ENCODE data around the gene TESK2.

Gene TESK2

DNA sequence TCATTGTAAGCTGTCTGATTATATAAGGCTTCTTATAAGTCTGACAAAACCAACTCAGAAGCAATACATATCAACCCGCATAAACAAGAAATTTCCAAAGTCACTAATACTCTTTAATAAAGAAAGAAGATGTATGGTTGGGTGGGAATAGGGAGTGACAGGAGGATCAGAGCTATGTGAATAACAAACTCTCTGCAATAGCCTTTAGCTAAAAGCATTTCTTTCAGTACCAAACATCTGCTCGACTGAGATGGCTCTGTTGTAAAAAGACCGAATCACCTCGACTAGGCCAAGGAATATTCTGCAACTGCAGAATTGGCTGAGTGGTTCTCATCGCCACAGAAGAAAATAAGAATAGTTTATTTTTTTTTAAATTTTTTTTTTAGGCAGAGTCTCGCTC, 111.4 kb downstream of the TESK2 start:
- Histone ChIP-seq H4K20me1 (ENCODE audit: insufficient read depth, low read length) (no peaks in the 10 kb centered on the region), H3K27ac (ENCODE audit: low read length) (no peak overlapping the region), H2AFZ (ENCODE audit: low read depth, low read length) (no peak overlapping the region), H3K4me3 (ENCODE audit: low read depth in 1 of 2, low read length in 2 of 2) (no peak overlapping the region), H3K9me3 (ENCODE audit: insufficient read depth, low read length, severe bottlenecking) (no peaks in the 10 kb centered on the region), H3K79me2 (ENCODE audit: insufficient read depth, low read length) (no peaks in the 10 kb centered on the region), H3K4me1 (ENCODE audit: insufficient read depth, low read length) (no peaks in the 10 kb centered on the region), H3K9ac (ENCODE audit: low read depth, low read length) (no peak overlapping the region), H3K4me2 (ENCODE audit: insufficient read depth, low read length) (no peak overlapping the region), H3K27me3 (ENCODE audit: insufficient read depth, low read length, poor library complexity) (no peaks in the 10 kb centered on the region), H3K36me3 (ENCODE audit: insufficient read depth, low read length) (no peaks in the 10 kb centered on the region)
- DNase-seq (no peak), ATAC-seq (ENCODE audit: insufficient read depth, low read depth) (no peak)
- no peak for TF ChIP-seq EZH2 (IDR thresholded peaks at IDR 0.05; ENCODE audit: borderline replicate concordance, low read depth, low read length, severe bottlenecking)
- TF ChIP-seq, protein P1, sequence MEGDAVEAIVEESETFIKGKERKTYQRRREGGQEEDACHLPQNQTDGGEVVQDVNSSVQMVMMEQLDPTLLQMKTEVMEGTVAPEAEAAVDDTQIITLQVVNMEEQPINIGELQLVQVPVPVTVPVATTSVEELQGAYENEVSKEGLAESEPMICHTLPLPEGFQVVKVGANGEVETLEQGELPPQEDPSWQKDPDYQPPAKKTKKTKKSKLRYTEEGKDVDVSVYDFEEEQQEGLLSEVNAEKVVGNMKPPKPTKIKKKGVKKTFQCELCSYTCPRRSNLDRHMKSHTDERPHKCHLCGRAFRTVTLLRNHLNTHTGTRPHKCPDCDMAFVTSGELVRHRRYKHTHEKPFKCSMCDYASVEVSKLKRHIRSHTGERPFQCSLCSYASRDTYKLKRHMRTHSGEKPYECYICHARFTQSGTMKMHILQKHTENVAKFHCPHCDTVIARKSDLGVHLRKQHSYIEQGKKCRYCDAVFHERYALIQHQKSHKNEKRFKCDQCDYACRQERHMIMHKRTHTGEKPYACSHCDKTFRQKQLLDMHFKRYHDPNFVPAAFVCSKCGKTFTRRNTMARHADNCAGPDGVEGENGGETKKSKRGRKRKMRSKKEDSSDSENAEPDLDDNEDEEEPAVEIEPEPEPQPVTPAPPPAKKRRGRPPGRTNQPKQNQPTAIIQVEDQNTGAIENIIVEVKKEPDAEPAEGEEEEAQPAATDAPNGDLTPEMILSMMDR (IDR thresholded peaks at IDR 0.05; ENCODE audit: borderline replicate concordance, extremely low read depth, low read length, poor library complexity, severe bottlenecking): no peak

DNA sequence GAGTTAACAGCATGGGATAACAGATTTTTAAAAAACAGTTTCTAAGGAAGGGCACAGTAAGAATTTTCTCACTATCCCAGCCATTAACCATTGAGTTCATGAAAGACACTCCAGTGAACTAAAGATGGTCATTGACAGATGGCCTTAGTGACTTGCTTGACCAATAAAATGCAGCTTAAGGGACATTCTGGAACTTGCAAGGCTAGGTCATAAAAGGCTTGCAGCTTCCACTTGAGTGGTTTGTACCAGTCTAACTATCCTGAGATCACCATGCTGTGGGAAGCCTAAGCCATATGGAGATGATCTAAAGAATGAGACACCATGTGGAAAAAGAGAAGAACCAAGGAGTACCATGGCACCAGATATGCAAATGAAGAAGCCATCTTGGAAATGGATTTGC, 112.8 kb downstream of the TESK2 start:
- H2AFZ ChIP-seq (ENCODE audit: low read depth, low read length): no peak overlapping the region
- H3K36me3 ChIP-seq (ENCODE audit: insufficient read depth, low read length): no peaks in the 10 kb centered on the region
- H3K79me2 ChIP-seq (ENCODE audit: insufficient read depth, low read length): no peaks in the 10 kb centered on the region
- no peaks in the 10 kb centered on the region for H4K20me1 ChIP-seq (ENCODE audit: insufficient read depth, low read length)
- H3K9me3 ChIP-seq (ENCODE audit: insufficient read depth, low read length, severe bottlenecking): no peaks in the 10 kb centered on the region
- no peaks in the 10 kb centered on the region for H3K4me1 ChIP-seq (ENCODE audit: insufficient read depth, low read length)
- TF ChIP-seq EZH2 (IDR thresholded peaks at IDR 0.05; ENCODE audit: borderline replicate concordance, low read depth, low read length, severe bottlenecking): no peak
- TF ChIP-seq, protein P1 (IDR thresholded peaks at IDR 0.05; ENCODE audit: borderline replicate concordance, extremely low read depth, low read length, poor library complexity, severe bottlenecking): no peak
- ATAC-seq (ENCODE audit: insufficient read depth, low read depth): no peak
- H3K4me3 ChIP-seq (ENCODE audit: low read depth in 1 of 2, low read length in 2 of 2): no peak overlapping the region
- no peak overlapping the region for H3K27ac ChIP-seq (ENCODE audit: low read length)
- DNase-seq: no peak
- H3K9ac ChIP-seq (ENCODE audit: low read depth, low read length): no peak overlapping the region
- no peak overlapping the region for H3K4me2 ChIP-seq (ENCODE audit: insufficient read depth, low read length)
- no peaks in the 10 kb centered on the region for H3K27me3 ChIP-seq (ENCODE audit: insufficient read depth, low read length, poor library complexity)

DNA sequence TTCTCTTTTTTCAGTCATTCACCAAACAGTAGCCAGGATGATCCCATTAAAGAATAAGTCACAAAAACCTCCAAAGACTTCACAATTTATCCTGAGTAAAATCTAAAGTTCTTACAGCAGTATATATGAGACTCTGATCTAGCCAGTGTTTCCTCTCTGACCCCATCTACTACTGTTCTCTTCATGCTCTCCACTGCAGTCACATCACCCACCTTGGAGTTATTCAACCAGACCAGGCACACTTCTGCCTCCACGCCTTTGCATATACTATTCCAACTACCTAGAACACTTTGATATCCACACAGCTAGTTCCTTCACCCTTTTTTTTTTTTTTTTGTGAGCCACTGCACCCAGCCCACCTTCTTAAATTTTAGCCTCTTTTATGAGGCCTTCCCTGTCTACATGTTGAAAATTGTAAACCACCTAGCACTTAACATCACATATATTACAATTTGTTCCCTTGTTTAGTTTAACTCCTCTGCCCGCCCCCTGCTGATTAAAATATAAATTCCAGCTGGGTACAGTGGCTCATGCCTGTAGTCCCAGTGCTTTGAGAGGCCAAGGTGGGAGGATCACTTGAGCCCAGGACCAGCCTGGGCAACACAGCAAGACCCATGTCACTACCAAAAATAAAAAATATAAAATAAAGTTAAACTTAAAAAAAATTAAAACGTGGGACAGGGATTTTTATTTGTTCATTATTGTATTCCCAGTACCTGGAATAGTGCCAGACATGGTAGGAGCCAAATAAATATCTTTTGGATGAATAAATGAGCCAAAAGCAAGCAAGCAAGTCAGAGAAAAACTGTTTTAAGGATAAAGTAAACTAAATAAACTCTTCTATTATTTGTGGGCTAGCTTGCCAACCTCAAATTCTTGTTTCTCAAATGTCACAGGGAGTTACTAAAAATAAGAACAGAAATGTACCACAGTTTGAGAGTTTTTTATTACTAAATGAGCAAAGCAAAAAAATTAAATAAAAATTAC, 115.6 kb downstream of the TESK2 start:
- H3K4me1 ChIP-seq (ENCODE audit: insufficient read depth, low read length): no peaks in the 10 kb centered on the region
- H3K27me3 ChIP-seq (ENCODE audit: insufficient read depth, low read length, poor library complexity): no peaks in the 10 kb centered on the region
- no peaks in the 10 kb centered on the region for H3K9me3 ChIP-seq (ENCODE audit: insufficient read depth, low read length, severe bottlenecking)
- no peak overlapping the region for H3K4me3 ChIP-seq (ENCODE audit: low read depth in 1 of 2, low read length in 2 of 2)
- no peaks in the 10 kb centered on the region for H4K20me1 ChIP-seq (ENCODE audit: insufficient read depth, low read length)
- no peak for DNase-seq
- no peak overlapping the region for H3K4me2 ChIP-seq (ENCODE audit: insufficient read depth, low read length)
- ATAC-seq (ENCODE audit: insufficient read depth, low read depth): no peak; the same call in 2 of the 3 replicates
- no peaks in the 10 kb centered on the region for H3K79me2 ChIP-seq (ENCODE audit: insufficient read depth, low read length)
- H3K27ac ChIP-seq (ENCODE audit: low read length): no peak overlapping the region
- H2AFZ ChIP-seq (ENCODE audit: low read depth, low read length): no peak overlapping the region
- H3K9ac ChIP-seq (ENCODE audit: low read depth, low read length): no peak overlapping the region
- no peak for TF ChIP-seq EZH2 (IDR thresholded peaks at IDR 0.05; ENCODE audit: borderline replicate concordance, low read depth, low read length, severe bottlenecking)
- TF ChIP-seq, protein P1 (IDR thresholded peaks at IDR 0.05; ENCODE audit: borderline replicate concordance, extremely low read depth, low read length, poor library complexity, severe bottlenecking): no peak
- no peaks in the 10 kb centered on the region for H3K36me3 ChIP-seq (ENCODE audit: insufficient read depth, low read length)
